Measurements from ENCODE around the gene GRK7. TPM values are rescaled to one million over a fixed set of nuclear protein-coding genes. Genes with fewer than 3 reads are reported as not detected.
"Not testable (repeated sequence)": the region's sequence is repeated elsewhere in the genome, so short reads cannot be mapped to it uniquely, and the experiment has no call there.

Gene GRK7
- total RNA-seq, 1 experiment from 2014 or later, result not detected

DNA sequence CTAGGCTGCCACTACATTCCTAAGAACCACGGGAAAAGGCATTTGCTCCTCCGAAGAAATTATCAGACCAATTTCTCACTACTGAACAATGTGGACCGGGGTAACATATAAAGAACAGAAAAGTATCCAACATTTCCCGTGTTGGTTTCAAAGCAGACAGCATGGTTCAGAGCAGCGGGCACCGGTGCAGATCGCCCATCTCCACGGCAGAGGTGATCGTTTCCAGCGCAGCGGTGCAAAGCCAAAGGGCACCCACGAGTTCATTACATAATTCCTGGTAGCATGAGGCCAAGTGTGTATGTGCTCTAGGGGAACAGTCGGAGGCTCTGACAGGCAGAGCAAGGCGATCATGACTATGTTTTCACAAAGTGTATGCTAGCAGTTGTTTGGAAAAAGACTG lies 13.2 kb downstream of the GRK7 start:
- H3K27me3 ChIP-seq (ENCODE audit: control insufficient read depth, insufficient read depth, low read length), result no peaks in the 10 kb centered on the region
- DNase-seq, result no peak
- no peaks in the 10 kb centered on the region for H3K36me3 ChIP-seq (replicated peaks; ENCODE audit: control insufficient read depth, insufficient read depth, low read length)
- no peak overlapping the region for H3K4me3 ChIP-seq (ENCODE audit: insufficient read depth, low read depth, low read length)

DNA sequence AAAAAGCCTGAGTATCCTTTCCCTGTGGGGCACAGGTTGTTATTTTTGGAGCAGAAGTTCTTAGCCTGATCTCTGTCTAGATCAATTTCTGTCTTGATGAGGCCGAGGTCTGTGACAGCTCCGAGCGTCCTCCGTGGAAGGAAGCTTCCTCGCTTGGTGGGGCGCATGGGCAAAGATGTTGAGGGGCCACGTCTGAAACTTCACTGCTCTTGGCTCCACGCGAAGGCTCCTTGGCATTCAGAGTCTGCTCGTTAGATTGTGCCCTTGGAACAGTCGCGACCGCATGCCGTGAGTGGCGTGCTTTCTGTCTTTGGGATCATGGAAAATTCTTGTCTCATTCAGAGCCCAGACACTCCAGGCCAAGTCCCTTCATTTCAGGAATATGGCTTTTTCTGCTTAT lies 13.7 kb downstream of the GRK7 start:
- no peak for DNase-seq
- Histone ChIP-seq H3K27me3 (ENCODE audit: control insufficient read depth, insufficient read depth, low read length) (no peaks in the 10 kb centered on the region), H3K36me3 (replicated peaks; ENCODE audit: control insufficient read depth, insufficient read depth, low read length) (no peaks in the 10 kb centered on the region), H3K4me3 (ENCODE audit: insufficient read depth, low read depth, low read length) (no peak overlapping the region)

DNA sequence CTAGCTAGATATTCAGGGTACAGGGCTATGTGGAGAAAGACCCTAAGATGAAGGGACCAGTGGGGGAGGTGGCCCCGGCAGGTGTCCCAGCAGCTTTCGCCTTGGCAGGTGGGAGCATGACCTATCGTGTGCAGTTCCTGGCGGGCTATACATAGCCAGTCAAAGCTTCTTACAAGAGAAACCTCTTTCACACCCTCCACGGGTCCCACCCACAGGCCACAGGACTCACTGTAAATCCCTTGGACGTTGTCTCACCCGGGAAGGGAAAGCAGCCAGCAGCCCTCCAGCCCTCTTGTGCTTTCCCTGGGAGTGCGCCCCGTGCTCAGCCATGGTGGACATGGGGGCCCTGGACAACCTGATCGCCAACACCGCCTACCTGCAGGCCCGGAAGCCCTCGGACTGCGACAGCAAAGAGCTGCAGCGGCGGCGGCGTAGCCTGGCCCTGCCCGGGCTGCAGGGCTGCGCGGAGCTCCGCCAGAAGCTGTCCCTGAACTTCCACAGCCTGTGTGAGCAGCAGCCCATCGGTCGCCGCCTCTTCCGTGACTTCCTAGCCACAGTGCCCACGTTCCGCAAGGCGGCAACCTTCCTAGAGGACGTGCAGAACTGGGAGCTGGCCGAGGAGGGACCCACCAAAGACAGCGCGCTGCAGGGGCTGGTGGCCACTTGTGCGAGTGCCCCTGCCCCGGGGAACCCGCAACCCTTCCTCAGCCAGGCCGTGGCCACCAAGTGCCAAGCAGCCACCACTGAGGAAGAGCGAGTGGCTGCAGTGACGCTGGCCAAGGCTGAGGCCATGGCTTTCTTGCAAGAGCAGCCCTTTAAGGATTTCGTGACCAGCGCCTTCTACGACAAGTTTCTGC lies 15.0 kb downstream of the GRK7 start:
- Histone ChIP-seq H3K36me3 (replicated peaks; ENCODE audit: control insufficient read depth, insufficient read depth, low read length) (no peaks in the 10 kb centered on the region), H3K27me3 (ENCODE audit: control insufficient read depth, insufficient read depth, low read length) (no peaks in the 10 kb centered on the region)
- no peak for DNase-seq

DNA sequence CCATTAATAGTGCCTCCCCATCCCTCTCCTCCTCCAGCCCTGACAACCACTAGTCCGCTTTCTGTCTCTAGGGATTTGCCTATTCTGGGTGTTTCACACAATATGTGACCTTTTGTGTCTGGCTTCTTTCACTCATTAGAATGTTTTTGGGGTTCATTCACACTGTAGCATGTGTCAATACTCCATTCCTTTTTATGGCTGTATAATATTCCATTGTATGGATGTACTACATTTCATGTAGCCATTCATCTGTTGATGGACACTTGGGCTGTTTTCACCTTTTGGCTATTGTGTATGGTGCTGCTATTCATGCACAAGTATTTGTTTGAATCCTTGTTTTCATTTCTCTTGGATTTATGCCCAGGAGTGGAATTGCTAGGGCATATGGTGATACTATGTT lies 16.5 kb downstream of the GRK7 start:
- H3K36me3 ChIP-seq (replicated peaks; ENCODE audit: control insufficient read depth, insufficient read depth, low read length), result no peaks in the 10 kb centered on the region
- no peak overlapping the region for H3K4me3 ChIP-seq (ENCODE audit: insufficient read depth, low read depth, low read length)
- no peak for DNase-seq
- no peaks in the 10 kb centered on the region for H3K27me3 ChIP-seq (ENCODE audit: control insufficient read depth, insufficient read depth, low read length)

More for the DNA sequence above, 15.0 kb downstream of the GRK7 start:
- H3K4me3 ChIP-seq (ENCODE audit: insufficient read depth, low read depth, low read length), result no peak overlapping the region

DNA sequence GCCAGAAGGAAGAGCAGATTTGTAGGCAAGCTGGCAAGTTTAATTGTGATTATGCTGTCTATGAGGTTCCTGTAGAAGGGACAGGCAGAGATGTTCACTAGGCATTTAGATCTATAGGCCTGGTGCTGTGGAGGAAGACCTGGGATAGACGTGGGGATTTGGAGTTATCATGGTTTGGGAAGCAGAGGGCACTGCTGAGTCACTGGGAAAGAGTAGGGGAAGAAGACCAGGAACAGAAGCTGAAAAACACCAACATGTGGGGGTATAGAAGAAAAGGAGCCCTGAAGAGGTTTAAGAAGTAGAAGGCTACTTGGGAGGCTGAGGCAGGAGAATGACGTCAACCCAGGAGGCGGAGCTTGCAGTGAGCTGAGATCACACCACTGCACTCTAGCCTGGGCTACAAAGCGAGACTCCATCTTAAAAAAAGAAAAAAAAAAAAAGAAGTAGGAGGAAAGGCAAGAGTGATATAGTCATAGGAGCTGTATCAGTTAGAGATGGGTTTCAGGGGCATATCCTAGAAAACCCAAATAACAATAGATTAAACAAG lies 19.3 kb downstream of the GRK7 start:
- DNase-seq, result peak; percentile 61
- Histone ChIP-seq H3K36me3 (replicated peaks; ENCODE audit: control insufficient read depth, insufficient read depth, low read length) (no peaks in the 10 kb centered on the region), H3K4me3 (ENCODE audit: insufficient read depth, low read depth, low read length) (no peak overlapping the region), H3K27me3 (ENCODE audit: control insufficient read depth, insufficient read depth, low read length) (no peaks in the 10 kb centered on the region)

DNA sequence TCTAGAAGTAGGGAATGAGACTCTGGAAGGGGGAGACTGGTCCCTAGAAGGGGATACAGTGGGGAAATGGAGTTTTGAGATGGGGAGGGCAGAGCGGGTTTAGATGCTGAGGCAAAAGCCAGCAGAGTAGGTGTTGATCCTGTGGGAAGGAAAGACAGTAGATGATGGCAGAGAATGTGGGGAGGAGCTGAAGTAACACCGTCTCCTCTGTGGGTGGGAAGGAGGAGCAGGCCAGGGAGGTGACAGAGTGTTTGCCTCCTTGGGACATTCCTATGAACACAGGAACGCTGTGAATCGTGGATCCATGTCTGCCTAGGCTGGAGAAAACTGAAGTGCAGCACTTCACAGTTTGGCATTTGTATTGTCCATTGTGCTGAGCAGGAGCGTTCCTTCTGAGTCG lies 20.4 kb downstream of the GRK7 start:
- DNase-seq, result no peak
- Histone ChIP-seq H3K4me3 (ENCODE audit: insufficient read depth, low read depth, low read length) (no peak overlapping the region), H3K27me3 (ENCODE audit: control insufficient read depth, insufficient read depth, low read length) (no peaks in the 10 kb centered on the region), H3K36me3 (replicated peaks; ENCODE audit: control insufficient read depth, insufficient read depth, low read length) (no peaks in the 10 kb centered on the region)

DNA sequence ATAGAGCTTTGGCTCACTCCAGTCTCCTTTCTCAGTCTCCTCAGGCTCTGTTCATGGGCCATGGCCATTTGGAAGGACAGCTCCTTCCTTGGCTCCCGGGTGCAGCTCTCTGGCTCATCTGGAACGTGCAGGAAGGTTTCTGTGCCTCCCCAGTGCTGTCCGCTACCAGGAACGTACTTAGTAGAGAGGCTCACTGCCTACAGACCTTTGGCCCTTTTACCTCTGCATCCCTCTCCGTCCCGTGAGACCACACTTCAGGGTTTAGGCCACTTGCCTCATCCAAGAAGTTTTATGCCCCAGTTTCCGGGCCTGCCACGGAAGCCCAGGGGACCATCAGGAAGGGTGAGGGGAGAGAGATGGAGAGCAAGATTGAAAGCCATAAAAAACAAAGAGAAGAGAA lies 20.9 kb downstream of the GRK7 start:
- DNase-seq, result no peak
- Histone ChIP-seq H3K4me3 (ENCODE audit: insufficient read depth, low read depth, low read length) (no peak overlapping the region), H3K27me3 (ENCODE audit: control insufficient read depth, insufficient read depth, low read length) (no peaks in the 10 kb centered on the region), H3K36me3 (replicated peaks; ENCODE audit: control insufficient read depth, insufficient read depth, low read length) (no peaks in the 10 kb centered on the region)

DNA sequence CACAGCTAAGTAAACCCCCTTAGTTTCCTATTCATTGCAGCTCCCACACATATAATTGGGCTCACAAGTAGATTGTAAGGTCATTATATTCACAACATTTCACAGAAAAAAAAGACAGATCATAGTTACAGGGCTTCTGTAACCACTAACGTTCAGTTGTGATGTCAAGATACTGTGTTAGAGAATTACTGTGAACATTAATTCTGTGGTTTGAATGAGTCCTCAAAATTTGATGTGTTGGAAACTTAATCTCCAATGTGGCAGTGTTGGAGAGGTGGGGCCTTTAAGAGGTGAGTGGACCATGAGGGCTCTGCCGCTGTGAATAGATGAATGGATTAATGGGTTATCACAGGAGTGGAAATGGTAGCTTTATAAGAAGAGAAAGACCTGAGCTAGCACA lies 21.3 kb downstream of the GRK7 start:
- Histone ChIP-seq H3K36me3 (replicated peaks; ENCODE audit: control insufficient read depth, insufficient read depth, low read length) (no peaks in the 10 kb centered on the region), H3K27me3 (ENCODE audit: control insufficient read depth, insufficient read depth, low read length) (no peaks in the 10 kb centered on the region), H3K4me3 (ENCODE audit: insufficient read depth, low read depth, low read length) (no peak overlapping the region)
- no peak for DNase-seq

DNA sequence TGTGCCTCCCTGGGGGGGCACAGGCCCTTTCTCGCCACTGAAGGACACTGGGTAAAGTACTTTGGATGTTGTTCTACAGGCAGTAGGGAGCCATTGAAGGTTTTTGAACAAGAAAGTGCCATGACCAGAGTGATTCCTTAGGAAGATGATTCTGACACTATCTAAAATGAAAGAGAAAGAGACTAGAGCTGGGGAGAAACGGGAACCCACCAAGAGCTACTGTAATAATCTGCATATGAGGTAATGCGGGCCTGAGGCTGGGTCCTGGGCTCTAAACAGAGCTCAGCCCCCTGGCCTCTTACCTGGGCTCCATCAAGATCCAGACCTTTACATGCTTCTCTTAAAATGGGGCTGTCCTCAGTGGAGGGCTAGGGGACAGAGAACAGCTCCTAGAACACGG lies 24.9 kb downstream of the GRK7 start:
- DNase-seq, result no peak
- Histone ChIP-seq H3K4me3 (ENCODE audit: insufficient read depth, low read depth, low read length) (no peak overlapping the region), H3K36me3 (replicated peaks; ENCODE audit: control insufficient read depth, insufficient read depth, low read length) (no peaks in the 10 kb centered on the region)

DNA sequence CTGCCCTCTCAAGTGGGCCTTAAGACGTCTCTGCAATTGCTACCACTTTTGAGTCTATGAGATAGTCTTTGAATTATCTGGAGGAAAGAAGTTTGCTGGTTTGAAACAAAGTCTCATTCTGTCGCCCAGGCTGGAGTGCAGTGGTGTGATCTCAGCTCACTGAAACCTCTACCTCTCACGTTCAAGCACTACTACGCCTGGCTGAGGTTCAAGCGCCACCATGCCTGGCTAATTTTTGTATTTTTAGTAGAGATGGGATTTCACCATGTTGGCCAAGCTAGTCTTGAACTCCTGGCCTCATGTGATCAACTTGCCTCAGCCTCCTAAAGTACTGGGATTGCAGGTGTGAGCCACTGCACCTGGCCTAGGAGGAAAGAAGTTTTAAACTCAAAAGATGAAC lies 25.5 kb downstream of the GRK7 start:
- not testable (repeated sequence) for DNase-seq; H3K27me3 ChIP-seq (ENCODE audit: control insufficient read depth, insufficient read depth, low read length); H3K4me3 ChIP-seq (ENCODE audit: insufficient read depth, low read depth, low read length); H3K36me3 ChIP-seq (replicated peaks; ENCODE audit: control insufficient read depth, insufficient read depth, low read length)

More for the DNA sequence above, 24.9 kb downstream of the GRK7 start:
- H3K27me3 ChIP-seq (ENCODE audit: control insufficient read depth, insufficient read depth, low read length), result no peaks in the 10 kb centered on the region

DNA sequence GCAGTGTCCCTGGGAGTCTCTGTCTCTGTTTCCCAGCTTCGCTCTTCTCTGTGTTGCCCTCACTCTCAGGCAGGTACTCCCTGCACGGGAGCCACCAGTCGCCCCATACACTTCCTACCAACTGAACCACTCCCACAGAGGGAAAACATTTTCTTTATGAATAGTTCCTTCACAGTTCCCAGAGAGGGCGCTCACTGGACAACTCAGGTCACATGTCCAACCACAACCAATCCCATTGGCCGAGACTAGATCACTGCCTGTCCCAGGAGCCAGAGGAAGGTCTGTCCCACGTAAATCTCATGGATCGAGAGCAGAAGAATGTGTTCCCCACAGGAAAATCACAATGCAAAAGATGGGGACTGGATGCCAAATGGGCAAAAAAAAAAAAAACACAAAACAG lies 26.1 kb downstream of the GRK7 start:
- DNase-seq, result peak; percentile 62

DNA sequence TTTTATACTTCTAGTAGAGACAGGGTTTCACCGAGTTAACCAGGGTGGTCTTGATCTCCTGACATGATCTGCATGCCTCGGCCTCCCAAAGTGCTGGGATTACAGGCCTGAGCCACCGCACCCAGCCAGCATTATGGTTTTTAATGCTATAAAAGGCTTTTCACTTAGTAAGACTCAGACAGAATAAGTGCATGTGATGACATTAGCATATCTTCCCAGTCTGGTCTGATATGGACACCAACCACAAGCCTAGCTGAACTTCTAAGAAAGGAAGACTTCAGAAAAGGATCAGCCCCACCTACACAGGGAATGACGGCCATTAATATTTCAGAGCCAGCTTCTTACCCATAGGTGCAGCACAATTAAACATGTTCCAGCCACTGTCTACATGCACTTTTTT lies 27.0 kb downstream of the GRK7 start:
- Histone ChIP-seq H3K4me3 (ENCODE audit: insufficient read depth, low read depth, low read length) (no peak overlapping the region), H3K27me3 (ENCODE audit: control insufficient read depth, insufficient read depth, low read length) (no peaks in the 10 kb centered on the region), H3K36me3 (replicated peaks; ENCODE audit: control insufficient read depth, insufficient read depth, low read length) (no peaks in the 10 kb centered on the region)
- DNase-seq, result no peak

More for the DNA sequence above, 26.1 kb downstream of the GRK7 start:
- H3K4me3 ChIP-seq (ENCODE audit: insufficient read depth, low read depth, low read length), result no peak overlapping the region
- no peaks in the 10 kb centered on the region for H3K27me3 ChIP-seq (ENCODE audit: control insufficient read depth, insufficient read depth, low read length)
- no peaks in the 10 kb centered on the region for H3K36me3 ChIP-seq (replicated peaks; ENCODE audit: control insufficient read depth, insufficient read depth, low read length)

DNA sequence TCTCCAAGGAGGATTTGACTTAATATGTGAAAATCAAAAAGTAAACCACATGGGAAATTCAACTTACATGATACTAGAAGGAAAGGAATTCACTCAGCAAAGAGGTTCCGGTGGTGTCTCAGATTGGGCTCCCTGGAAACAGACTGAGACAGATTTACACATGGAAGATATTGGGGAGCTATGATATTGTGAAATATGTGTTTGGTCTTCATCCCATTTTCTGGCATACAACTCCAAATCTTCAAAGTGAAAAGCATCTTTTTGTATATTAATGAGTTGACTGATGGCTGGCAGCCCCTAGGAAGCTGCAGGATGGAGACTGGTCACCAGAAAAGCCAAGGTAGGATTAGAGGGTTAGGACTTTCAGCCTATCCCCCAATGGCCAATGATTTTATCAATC lies 29.3 kb downstream of the GRK7 start:
- H3K36me3 ChIP-seq (replicated peaks; ENCODE audit: control insufficient read depth, insufficient read depth, low read length), result no peaks in the 10 kb centered on the region
- H3K27me3 ChIP-seq (ENCODE audit: control insufficient read depth, insufficient read depth, low read length), result peaks cover 5% of the 10 kb centered on the region
- H3K4me3 ChIP-seq (ENCODE audit: insufficient read depth, low read depth, low read length), result no peak overlapping the region
- DNase-seq, result no peak

DNA sequence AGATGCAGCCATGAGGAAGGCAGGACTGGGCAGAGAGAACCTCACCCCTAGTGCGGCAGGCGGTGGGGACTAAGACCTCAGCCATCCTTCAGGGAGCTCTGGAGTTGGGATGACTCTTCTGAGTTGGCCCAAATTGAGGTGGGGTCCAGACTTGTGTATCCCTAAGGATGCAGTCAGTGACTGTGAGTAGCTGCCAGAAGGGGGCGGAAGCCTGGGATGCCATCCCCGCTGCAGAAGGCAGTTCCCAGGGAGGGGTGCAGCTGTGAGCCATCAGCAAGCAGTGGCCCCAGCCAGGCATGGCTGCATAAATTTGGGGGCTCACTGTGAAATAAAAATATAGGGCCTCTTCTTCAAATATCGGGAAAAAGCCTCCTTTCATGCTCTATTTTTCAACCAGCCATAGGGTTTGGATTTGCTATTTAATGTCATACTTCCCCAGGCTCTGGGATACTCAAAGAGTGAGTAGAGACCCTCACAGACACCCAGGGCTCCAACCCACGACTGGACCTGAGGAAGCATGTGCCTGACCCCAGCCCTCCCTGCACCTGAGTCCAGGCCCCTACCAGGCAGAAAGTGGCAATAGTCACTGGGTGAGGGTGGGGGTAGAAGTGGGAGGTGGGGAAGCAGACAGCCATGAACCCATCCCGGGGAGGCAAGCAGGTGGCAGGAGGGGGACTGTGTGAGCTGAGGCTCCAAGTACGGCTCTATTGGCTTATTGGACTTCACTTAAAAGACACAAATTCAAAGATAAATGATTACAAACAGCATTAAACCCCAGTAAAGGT lies 30.5 kb downstream of the GRK7 start:
- Histone ChIP-seq H3K4me3 (ENCODE audit: insufficient read depth, low read depth, low read length) (no peak overlapping the region), H3K36me3 (replicated peaks; ENCODE audit: control insufficient read depth, insufficient read depth, low read length) (no peaks in the 10 kb centered on the region), H3K27me3 (ENCODE audit: control insufficient read depth, insufficient read depth, low read length) (peaks cover 10% of the 10 kb centered on the region)
- DNase-seq, result peak; percentile 81

DNA sequence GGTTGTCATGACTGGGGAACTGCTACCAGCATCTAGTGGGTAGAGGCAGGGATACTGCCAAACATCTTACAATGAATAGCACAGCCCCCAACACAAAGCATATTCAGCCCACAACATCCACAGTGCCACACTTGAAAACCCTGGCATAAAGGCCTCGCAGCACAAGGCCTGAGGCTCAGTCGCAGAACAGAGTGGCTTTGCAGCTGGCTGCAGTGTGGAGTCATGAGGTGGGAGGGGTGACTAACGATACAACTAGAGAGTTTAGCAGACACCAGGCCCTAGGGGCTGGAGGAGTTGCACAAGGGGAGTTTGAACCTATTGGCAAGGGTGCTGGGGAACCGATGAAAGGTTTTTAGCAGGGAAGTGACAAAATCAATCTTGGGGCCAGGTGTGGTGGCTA lies 32.1 kb downstream of the GRK7 start:
- H3K36me3 ChIP-seq (replicated peaks; ENCODE audit: control insufficient read depth, insufficient read depth, low read length), result no peaks in the 10 kb centered on the region
- DNase-seq, result no peak
- no peak overlapping the region for H3K4me3 ChIP-seq (ENCODE audit: insufficient read depth, low read depth, low read length)
- peaks cover 10% of the 10 kb centered on the region for H3K27me3 ChIP-seq (ENCODE audit: control insufficient read depth, insufficient read depth, low read length)

All from H7 (cell line).